Measurements from ENCODE around the gene TMCC1. TPM values are rescaled to one million over a fixed set of nuclear protein-coding genes. Genes with fewer than 3 reads are reported as not detected.
"Not testable (repeated sequence)": the region's sequence is repeated elsewhere in the genome, so short reads cannot be mapped to it uniquely, and the experiment has no call there.

TMCC1 gene
- total RNA-seq, 2 experiments from 2014 or later = 15.9 to 16.8 TPM

GRCh38 chr3:129764090-129764489, 129.4 kb downstream of the TMCC1 start:
- Mint-ChIP-seq H3K4me1 (ENCODE audit: low read depth) (no peaks in the 10 kb centered on the region), H3K36me3 (ENCODE audit: low read depth) (no peaks in the 10 kb centered on the region), H3K4me3 (no peak overlapping the region), H3K9me3 (ENCODE audit: insufficient read depth) (no peaks in the 10 kb centered on the region), H3K27ac (no peak overlapping the region), H3K27me3 (ENCODE audit: low read depth) (no peaks in the 10 kb centered on the region)
- DNase-seq (no peak), ATAC-seq (no peak)
- CTCF ChIA-PET = no interaction called here
- POLR2A ChIA-PET = no interaction called here

GRCh38 chr3:129758785-129759320, 134.7 kb downstream of the TMCC1 start:
- Mint-ChIP-seq H3K4me1 (ENCODE audit: low read depth) (peaks cover 2% of the 10 kb centered on the region), H3K4me3 (no peak overlapping the region), H3K9me3 (ENCODE audit: insufficient read depth) (no peaks in the 10 kb centered on the region), H3K27me3 (ENCODE audit: low read depth) (no peaks in the 10 kb centered on the region), H3K27ac (no peak overlapping the region), H3K36me3 (ENCODE audit: low read depth) (no peaks in the 10 kb centered on the region)
- ChIA-PET CTCF (no interaction called here), POLR2A (no interaction called here)
- no peak for ATAC-seq
- DNase-seq = no peak

GRCh38 chr3:129758306-129758705, 135.2 kb downstream of the TMCC1 start:
- Mint-ChIP-seq H3K36me3 (ENCODE audit: low read depth) (no peaks in the 10 kb centered on the region), H3K27me3 (ENCODE audit: low read depth) (no peaks in the 10 kb centered on the region), H3K27ac (no peak overlapping the region), H3K9me3 (ENCODE audit: insufficient read depth) (peaks cover under 1% of the 10 kb centered on the region), H3K4me3 (no peak overlapping the region), H3K4me1 (ENCODE audit: low read depth) (peaks cover 2% of the 10 kb centered on the region)
- DNase-seq = no peak
- ChIA-PET POLR2A (no interaction called here), CTCF (no interaction called here)
- no peak for ATAC-seq

- ChIA-PET POLR2A (no interaction called here), CTCF (no interaction called here)
- Mint-ChIP-seq H3K36me3 (ENCODE audit: low read depth) (peaks cover 7% of the 10 kb centered on the region), H3K4me3 (no peak overlapping the region), H3K9me3 (ENCODE audit: insufficient read depth) (peaks cover 13% of the 10 kb centered on the region), H3K27ac (no peak overlapping the region), H3K27me3 (ENCODE audit: low read depth) (no peaks in the 10 kb centered on the region), H3K4me1 (ENCODE audit: low read depth) (peaks cover 2% of the 10 kb centered on the region)
- DNase-seq (no peak), ATAC-seq (no peak)
Observed at GRCh38 chr3:129756871-129757270, 136.6 kb downstream of the TMCC1 start.

GRCh38 chr3:129751105-129751504, 142.4 kb downstream of the TMCC1 start:
- ATAC-seq; H3K27me3 Mint-ChIP-seq (ENCODE audit: low read depth); H3K4me3 Mint-ChIP-seq; H3K36me3 Mint-ChIP-seq (ENCODE audit: low read depth); H3K27ac Mint-ChIP-seq; DNase-seq; CTCF ChIA-PET; H3K4me1 Mint-ChIP-seq (ENCODE audit: low read depth); POLR2A ChIA-PET: not testable (repeated sequence)
- peaks cover 13% of the 10 kb centered on the region for H3K9me3 Mint-ChIP-seq (ENCODE audit: insufficient read depth)

GRCh38 chr3:129749692-129750091, 143.8 kb downstream of the TMCC1 start:
- CTCF ChIA-PET = no interaction called here
- POLR2A ChIA-PET = no interaction called here
- Mint-ChIP-seq H3K9me3 (ENCODE audit: insufficient read depth) (peaks cover 13% of the 10 kb centered on the region), H3K4me3 (no peak overlapping the region), H3K4me1 (ENCODE audit: low read depth) (peaks cover 4% of the 10 kb centered on the region), H3K27me3 (ENCODE audit: low read depth) (no peaks in the 10 kb centered on the region), H3K36me3 (ENCODE audit: low read depth) (peaks cover 7% of the 10 kb centered on the region), H3K27ac (no peak overlapping the region)
- DNase-seq (no peak), ATAC-seq (no peak)

- Mint-ChIP-seq H3K4me1 (ENCODE audit: low read depth) (peaks cover 4% of the 10 kb centered on the region), H3K4me3 (no peak overlapping the region), H3K27me3 (ENCODE audit: low read depth) (no peaks in the 10 kb centered on the region), H3K27ac (no peak overlapping the region), H3K9me3 (ENCODE audit: insufficient read depth) (peaks cover 9% of the 10 kb centered on the region), H3K36me3 (ENCODE audit: low read depth) (peaks cover 5% of the 10 kb centered on the region)
- ChIA-PET POLR2A (no interaction called here), CTCF (no interaction called here)
- DNase-seq (no peak), ATAC-seq (no peak)
Observed at GRCh38 chr3:129747992-129748391, 145.5 kb downstream of the TMCC1 start.

- DNase-seq = no peak
- Mint-ChIP-seq H3K27ac (no peak overlapping the region), H3K27me3 (ENCODE audit: low read depth) (no peaks in the 10 kb centered on the region), H3K36me3 (ENCODE audit: low read depth) (no peaks in the 10 kb centered on the region), H3K9me3 (ENCODE audit: insufficient read depth) (peaks cover 2% of the 10 kb centered on the region), H3K4me1 (ENCODE audit: low read depth) (peaks cover 4% of the 10 kb centered on the region), H3K4me3 (no peak overlapping the region)
- CTCF ChIA-PET = interaction anchor here (1.0 kb wide), 1 partner anchor 79 kb away, joined by 3 read pairs; no protein-coding TSS in a partner anchor
- POLR2A ChIA-PET = no interaction called here
- ATAC-seq = no peak
Observed at GRCh38 chr3:129747136-129747535, 146.4 kb downstream of the TMCC1 start.

- DNase-seq = no peak
- no peak for ATAC-seq
- H3K27me3 Mint-ChIP-seq (ENCODE audit: low read depth) = no peaks in the 10 kb centered on the region
- H3K27ac Mint-ChIP-seq = no peak overlapping the region
- H3K9me3 Mint-ChIP-seq (ENCODE audit: insufficient read depth) = no peaks in the 10 kb centered on the region
- no peak overlapping the region for H3K4me3 Mint-ChIP-seq
- no peaks in the 10 kb centered on the region for H3K36me3 Mint-ChIP-seq (ENCODE audit: low read depth)
- CTCF ChIA-PET = interaction anchor here (1.0 kb wide), 1 partner anchor 79 kb away, joined by 3 read pairs; no protein-coding TSS in a partner anchor
- POLR2A ChIA-PET = no interaction called here
- peaks cover 4% of the 10 kb centered on the region for H3K4me1 Mint-ChIP-seq (ENCODE audit: low read depth)
Observed at GRCh38 chr3:129746629-129747028, 146.9 kb downstream of the TMCC1 start.

- Mint-ChIP-seq H3K9me3 (ENCODE audit: insufficient read depth) (no peaks in the 10 kb centered on the region), H3K27ac (no peak overlapping the region), H3K4me1 (ENCODE audit: low read depth) (peaks cover 4% of the 10 kb centered on the region), H3K4me3 (no peak overlapping the region), H3K27me3 (ENCODE audit: low read depth) (no peaks in the 10 kb centered on the region), H3K36me3 (ENCODE audit: low read depth) (no peaks in the 10 kb centered on the region)
- ChIA-PET CTCF (interaction anchor here (1.6 kb wide), 1 partner anchor 84 kb away, joined by 3 read pairs; no protein-coding TSS in a partner anchor), POLR2A (no interaction called here)
- ATAC-seq = no peak
- DNase-seq = no peak
Observed at GRCh38 chr3:129745253-129745652, 148.3 kb downstream of the TMCC1 start.

GRCh38 chr3:129741794-129742193, 151.7 kb downstream of the TMCC1 start:
- Mint-ChIP-seq H3K4me3 (no peak overlapping the region), H3K4me1 (ENCODE audit: low read depth) (no peaks in the 10 kb centered on the region), H3K27me3 (ENCODE audit: low read depth) (no peaks in the 10 kb centered on the region), H3K9me3 (ENCODE audit: insufficient read depth) (no peaks in the 10 kb centered on the region), H3K36me3 (ENCODE audit: low read depth) (no peaks in the 10 kb centered on the region), H3K27ac (no peak overlapping the region)
- DNase-seq = no peak
- ATAC-seq = no peak
- ChIA-PET CTCF (no interaction called here), POLR2A (no interaction called here)

- no peaks in the 10 kb centered on the region for H3K27me3 Mint-ChIP-seq (ENCODE audit: low read depth)
- H3K4me1 Mint-ChIP-seq (ENCODE audit: low read depth) = no peaks in the 10 kb centered on the region
- H3K9me3 Mint-ChIP-seq (ENCODE audit: insufficient read depth) = no peaks in the 10 kb centered on the region
- DNase-seq (no peak), ATAC-seq (no peak)
- H3K4me3 Mint-ChIP-seq = no peak overlapping the region
- H3K36me3 Mint-ChIP-seq (ENCODE audit: low read depth) = no peaks in the 10 kb centered on the region
- ChIA-PET CTCF (interaction anchor here (1.1 kb wide), 1 partner anchor 250 kb away, joined by 3 read pairs; no protein-coding TSS in a partner anchor), POLR2A (no interaction called here)
- H3K27ac Mint-ChIP-seq = no peak overlapping the region
Observed at GRCh38 chr3:129740090-129740489, 153.4 kb downstream of the TMCC1 start.

- Mint-ChIP-seq H3K9me3 (ENCODE audit: insufficient read depth) (no peaks in the 10 kb centered on the region), H3K36me3 (ENCODE audit: low read depth) (no peaks in the 10 kb centered on the region), H3K4me3 (no peak overlapping the region), H3K27me3 (ENCODE audit: low read depth) (no peaks in the 10 kb centered on the region), H3K4me1 (ENCODE audit: low read depth) (no peaks in the 10 kb centered on the region), H3K27ac (no peak overlapping the region)
- DNase-seq (no peak), ATAC-seq (no peak)
- ChIA-PET POLR2A (no interaction called here), CTCF (interaction anchor here (1.1 kb wide), 1 partner anchor 249 kb away, joined by 3 read pairs; no protein-coding TSS in a partner anchor)
Observed at GRCh38 chr3:129739634-129740033, 153.9 kb downstream of the TMCC1 start.

Measured in activated CD8-positive, alpha-beta T cell treated with anti-CD3 and anti-CD28 coated beads, Interleukin-2, amount 10 ng/mL, durations not matched to agents 7 days and 5 days (primary cell).